Measurements from ENCODE around the gene NCBP2. TPM values are rescaled to one million over a fixed set of nuclear protein-coding genes. Genes with fewer than 3 reads are reported as not detected.
A peak's percentile ranks its signal among the peaks of the same experiment; 100 is the strongest.
"Not testable (repeated sequence)": the region's sequence is repeated elsewhere in the genome, so short reads cannot be mapped to it uniquely, and the experiment has no call there.

NCBP2 gene
- total RNA-seq, 1 donor from 2014 or later, result 77.9 TPM

DNA sequence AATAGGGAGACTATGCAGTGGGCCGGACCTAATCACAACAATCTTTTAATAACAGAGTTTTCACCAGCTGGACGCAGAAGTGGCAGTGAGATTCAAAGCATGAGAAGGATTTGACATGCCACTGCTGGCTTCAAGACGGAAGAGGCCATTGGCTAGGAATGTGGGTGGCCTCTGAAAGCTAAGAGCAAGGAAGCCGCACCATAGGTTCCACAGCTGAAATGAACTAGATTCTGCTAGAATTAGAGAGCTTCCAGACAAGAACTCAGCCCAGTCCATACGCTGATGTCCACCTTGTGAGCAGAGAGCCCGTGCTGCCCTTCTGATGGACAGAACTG is 6.9 kb upstream of the NCBP2 start:
- H3K9me3 Mint-ChIP-seq, result no peaks in the 10 kb centered on the region
- no peak for DNase-seq (ENCODE audit: low spot score in 2 of 2, unreplicated experiment in 2 of 2)
- TF ChIP-seq, protein P1, sequence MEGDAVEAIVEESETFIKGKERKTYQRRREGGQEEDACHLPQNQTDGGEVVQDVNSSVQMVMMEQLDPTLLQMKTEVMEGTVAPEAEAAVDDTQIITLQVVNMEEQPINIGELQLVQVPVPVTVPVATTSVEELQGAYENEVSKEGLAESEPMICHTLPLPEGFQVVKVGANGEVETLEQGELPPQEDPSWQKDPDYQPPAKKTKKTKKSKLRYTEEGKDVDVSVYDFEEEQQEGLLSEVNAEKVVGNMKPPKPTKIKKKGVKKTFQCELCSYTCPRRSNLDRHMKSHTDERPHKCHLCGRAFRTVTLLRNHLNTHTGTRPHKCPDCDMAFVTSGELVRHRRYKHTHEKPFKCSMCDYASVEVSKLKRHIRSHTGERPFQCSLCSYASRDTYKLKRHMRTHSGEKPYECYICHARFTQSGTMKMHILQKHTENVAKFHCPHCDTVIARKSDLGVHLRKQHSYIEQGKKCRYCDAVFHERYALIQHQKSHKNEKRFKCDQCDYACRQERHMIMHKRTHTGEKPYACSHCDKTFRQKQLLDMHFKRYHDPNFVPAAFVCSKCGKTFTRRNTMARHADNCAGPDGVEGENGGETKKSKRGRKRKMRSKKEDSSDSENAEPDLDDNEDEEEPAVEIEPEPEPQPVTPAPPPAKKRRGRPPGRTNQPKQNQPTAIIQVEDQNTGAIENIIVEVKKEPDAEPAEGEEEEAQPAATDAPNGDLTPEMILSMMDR (IDR thresholded peaks at IDR 0.05; ENCODE audit: unreplicated experiment), result no peak
- H3K4me3 Mint-ChIP-seq, result no peak overlapping the region
- H3K27ac Mint-ChIP-seq, result no peak overlapping the region
- no peaks in the 10 kb centered on the region for H3K36me3 Mint-ChIP-seq
- H3K4me1 Mint-ChIP-seq, result peaks cover 4% of the 10 kb centered on the region
- H3K27me3 Mint-ChIP-seq (ENCODE audit: low read depth), result peaks cover 42% of the 10 kb centered on the region

DNA sequence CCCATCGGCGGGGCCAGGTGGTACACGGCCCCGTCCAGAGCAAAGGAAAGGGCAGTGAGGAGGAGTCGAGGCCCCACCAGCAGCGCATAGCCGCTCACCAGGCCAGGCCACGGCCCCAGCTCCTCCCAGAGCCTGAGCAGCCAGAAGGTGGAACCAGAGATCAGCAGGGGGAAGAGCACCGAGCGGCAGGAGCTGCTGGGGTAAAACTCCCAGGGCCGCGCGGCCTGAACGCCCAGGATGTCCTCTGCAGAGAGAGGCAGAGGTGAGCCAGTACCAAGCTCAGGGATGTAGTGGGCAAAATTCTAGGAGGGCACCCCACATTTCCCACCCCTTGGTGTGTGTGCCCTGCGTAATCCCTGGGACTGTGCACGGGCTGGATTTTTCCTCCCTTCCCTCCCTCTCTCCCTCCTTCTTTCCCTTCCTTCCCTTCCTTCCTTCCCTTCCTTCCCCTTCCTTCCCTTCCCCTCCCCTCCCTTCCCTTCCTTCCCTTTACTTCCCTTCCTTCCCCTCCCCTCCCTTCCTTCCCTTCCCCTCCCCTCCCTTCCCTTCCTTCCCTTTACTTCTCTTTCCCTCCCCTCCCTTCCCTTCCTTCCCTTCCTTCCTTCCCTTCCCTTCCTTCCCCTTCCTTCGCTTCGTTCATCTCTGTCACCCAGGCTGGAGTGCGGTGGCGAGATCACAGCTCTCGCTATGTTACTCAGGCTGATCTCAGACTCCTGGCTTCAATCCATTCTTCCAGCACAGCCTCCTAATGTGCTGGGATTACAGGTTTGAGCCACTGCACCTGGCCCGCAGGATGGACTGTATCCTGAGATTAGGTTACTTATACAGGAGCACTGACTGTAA is 6.3 kb upstream of the NCBP2 start:
- TF ChIP-seq, protein P1 (IDR thresholded peaks at IDR 0.05; ENCODE audit: unreplicated experiment), result no peak
- H3K27me3 Mint-ChIP-seq (ENCODE audit: low read depth), result peaks cover 39% of the 10 kb centered on the region
- no peak overlapping the region for H3K27ac Mint-ChIP-seq
- H3K4me3 Mint-ChIP-seq, result no peak overlapping the region
- no peaks in the 10 kb centered on the region for H3K36me3 Mint-ChIP-seq
- no peaks in the 10 kb centered on the region for H3K9me3 Mint-ChIP-seq
- H3K4me1 Mint-ChIP-seq, result peaks cover 10% of the 10 kb centered on the region
- DNase-seq (ENCODE audit: low spot score in 2 of 2, unreplicated experiment in 2 of 2), result no peak

DNA sequence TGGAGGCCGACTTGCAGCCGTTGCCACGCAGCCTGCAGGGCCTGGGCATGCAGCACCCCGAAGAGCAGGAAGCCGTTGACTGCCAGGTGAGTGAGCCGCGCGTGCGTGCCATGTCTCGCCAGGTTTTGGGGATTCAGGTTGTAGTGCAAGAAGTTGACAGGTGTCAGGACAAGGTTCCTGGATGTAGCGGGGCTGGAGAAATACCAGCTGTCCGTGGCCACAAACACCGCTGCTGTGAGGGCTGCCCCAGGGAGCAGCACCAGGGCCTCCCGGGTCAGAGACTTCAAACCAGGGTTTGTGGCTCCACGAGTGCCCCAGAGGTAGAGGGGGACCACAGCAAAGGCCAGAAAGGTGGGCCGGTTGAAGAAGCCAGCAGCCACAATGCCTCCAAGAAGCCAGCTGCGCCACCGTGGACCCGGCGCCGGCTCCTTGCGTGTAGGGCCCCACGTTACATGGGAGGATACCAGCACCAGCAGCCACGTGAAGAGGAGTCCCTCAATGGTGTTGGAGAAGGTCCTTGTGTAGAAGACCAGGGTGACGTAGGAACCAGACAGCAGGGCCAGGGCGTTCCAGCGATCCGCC is 5.6 kb upstream of the NCBP2 start:
- DNase-seq (ENCODE audit: low spot score in 2 of 2, unreplicated experiment in 2 of 2), result no peak
- Mint-ChIP-seq H3K27me3 (ENCODE audit: low read depth) (peaks cover 32% of the 10 kb centered on the region), H3K4me3 (no peak overlapping the region), H3K36me3 (no peaks in the 10 kb centered on the region), H3K9me3 (no peaks in the 10 kb centered on the region), H3K27ac (no peak overlapping the region), H3K4me1 (peaks cover 17% of the 10 kb centered on the region)
- TF ChIP-seq, protein P1 (IDR thresholded peaks at IDR 0.05; ENCODE audit: unreplicated experiment), result no peak

DNA sequence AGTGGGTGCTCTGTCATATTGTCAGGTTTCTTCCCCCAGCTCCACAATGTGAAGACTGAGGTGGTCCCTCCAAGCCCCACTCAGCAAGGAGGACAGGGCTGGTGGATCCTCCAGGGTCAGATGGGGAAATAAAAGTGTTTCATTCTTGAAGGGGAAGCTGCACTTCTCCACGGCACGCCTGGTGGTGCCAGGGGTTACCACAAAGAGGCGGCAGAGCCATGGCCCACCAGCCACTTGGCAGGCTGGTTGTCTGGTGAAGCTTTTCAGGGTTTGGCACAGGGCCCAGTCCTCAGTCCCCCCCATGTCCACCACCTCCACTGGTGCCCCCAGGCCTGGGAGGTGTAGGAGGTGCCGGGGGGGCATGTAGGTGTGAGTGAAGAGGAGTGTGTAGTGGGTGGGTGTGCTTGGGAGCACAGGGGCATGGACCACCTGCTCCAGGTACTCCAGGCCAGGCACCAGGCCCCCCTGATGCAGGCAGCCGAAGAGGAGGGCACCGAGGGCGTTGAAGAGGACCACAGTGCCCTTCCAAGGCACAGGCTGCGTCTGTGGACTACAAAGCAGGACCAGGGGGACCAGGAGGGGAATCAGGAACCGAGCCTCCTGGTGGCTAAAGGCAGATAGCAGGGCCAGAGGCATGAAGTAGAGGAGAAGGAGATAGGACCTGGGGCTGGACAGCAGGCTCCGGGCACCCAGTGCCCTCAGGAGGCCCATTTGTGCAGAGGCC is 5.0 kb upstream of the NCBP2 start:
- no peak for DNase-seq (ENCODE audit: low spot score in 2 of 2, unreplicated experiment in 2 of 2)
- H3K9me3 Mint-ChIP-seq, result no peaks in the 10 kb centered on the region
- peaks cover 18% of the 10 kb centered on the region for H3K4me1 Mint-ChIP-seq
- H3K27ac Mint-ChIP-seq, result no peak overlapping the region
- no peaks in the 10 kb centered on the region for H3K36me3 Mint-ChIP-seq
- no peak overlapping the region for H3K4me3 Mint-ChIP-seq
- TF ChIP-seq, protein P1 (IDR thresholded peaks at IDR 0.05; ENCODE audit: unreplicated experiment), result no peak
- H3K27me3 Mint-ChIP-seq (ENCODE audit: low read depth), result peaks cover 25% of the 10 kb centered on the region

GRCh38 chr3:196944037-196944790 is 1.9 kb upstream of the NCBP2 start:
- peak overlapping the region; percentile 91 for H3K4me3 Mint-ChIP-seq
- H3K27ac Mint-ChIP-seq, result peak overlapping the region; percentile 66
- peaks cover 33% of the 10 kb centered on the region for H3K4me1 Mint-ChIP-seq
- not testable (repeated sequence) for H3K9me3 Mint-ChIP-seq; H3K36me3 Mint-ChIP-seq; H3K27me3 Mint-ChIP-seq (ENCODE audit: low read depth); DNase-seq (ENCODE audit: low spot score in 2 of 2, unreplicated experiment in 2 of 2)

Measured in mesothelial cell of epicardium (in vitro differentiated cells).